HCT116 (cell line): Measurements from ENCODE around the gene RTN4RL1. TPM values are rescaled to one million over a fixed set of nuclear protein-coding genes. Genes with fewer than 3 reads are reported as not detected.

Experiments used
- ATAC-seq: fragments of 200-7000 bp; cut with Tn5 transposase; 2 replicates; pipeline ENCODE4 v1.9.1; 2020; ENCODE audit warnings: mild to moderate bottlenecking, moderate library complexity
- BruUV-seq: library from RNA; stranded (reverse); fragments of 400-500 nt; replicated peaks from 2 replicates; lab custom pipeline; 2021; lab: Mats Ljungman, UMichigan
- CTCF ChIA-PET: fragments of 300-600 bp; sonication (Branson Sonifier 250); formaldehyde crosslinking; loops from one replicate; lab custom pipeline; 2021; ENCODE audit warnings: antibody characterized with exemption; lab: Charles Lee
- POLR2A ChIA-PET: fragments of 300-600, 350-600 bp; sonication (Branson Sonifier 250); formaldehyde crosslinking; loops from one replicate; lab custom pipeline; 2021; ENCODE audit warnings: antibody characterized with exemption; lab: Charles Lee
- RAD21 ChIA-PET, 2 experiments: fragments of 300-600 bp; sonication (Branson Sonifier 250); formaldehyde crosslinking; loops; one replicate each; lab custom pipeline; 2023; ENCODE audit warnings: low total read pairs in 2 of 2; ENCODE audit not compliant: uncharacterized antibody in 2 of 2, unreplicated experiment in 2 of 2, low non-redundant PET in 1 of 2; lab: Charles Lee
- DNase-seq: peaks from one replicate; pipeline ENCODE4 v3.0.0-alpha.2; 2010; ENCODE audit warnings: low read depth, low spot score
- H2AFZ ChIP-seq: fragments of 200-600 bp; shearing (Covaris generic), sonication (generic); 2 replicates; pipeline ENCODE4 v1.6.1; 2017; ENCODE audit warnings: low read depth, mixed run types, mixed read lengths, antibody characterized with exemption, low read length; ENCODE audit not compliant: poor library complexity, severe bottlenecking
- H3K27ac ChIP-seq: 2 replicates; pipeline ENCODE4 v1.5.1; 2012; ENCODE audit warnings: low read depth, low read length
- H3K27me3 ChIP-seq: fragments of 200-600 bp; sonication (generic); 2 replicates; pipeline ENCODE4 v1.6.1; 2016; ENCODE audit warnings: mixed run types, low read length, mixed read lengths; ENCODE audit not compliant: insufficient read depth
- H3K36me3 ChIP-seq, 2 experiments: fragments of 200-500 bp in 1 of 2; fragments of 200-600 bp in 1 of 2; sonication (Bioruptor generic) in 1 of 2; sonication (generic) in 1 of 2; 2 replicates each; pipeline versions ENCODE4 v1.5.1 to v1.6.1; 2014 to 2016; ENCODE audit warnings: low read length in 2 of 2, inconsistent platforms in 1 of 2, mixed read lengths in 1 of 2, mixed run types in 1 of 2; ENCODE audit not compliant: insufficient read depth in 2 of 2, control insufficient read depth in 1 of 2
- H3K4me1 ChIP-seq, 2 experiments: fragments of 200-600 bp in 1 of 2; sonication (generic) in 1 of 2; 2 replicates each; pipeline versions ENCODE4 v1.5.1 to v1.6.1; 2012 to 2017; ENCODE audit warnings: low read length in 2 of 2, inconsistent platforms in 1 of 2, mild to moderate bottlenecking in 1 of 2, mixed read lengths in 1 of 2, mixed run types in 1 of 2, moderate library complexity in 1 of 2; ENCODE audit not compliant: insufficient read depth in 2 of 2, control insufficient read depth in 1 of 2
- H3K4me2 ChIP-seq: fragments of 200-600 bp; sonication (generic); 2 replicates; pipeline ENCODE4 v1.6.1; 2017; ENCODE audit warnings: mixed run types, low read length, mixed read lengths
- H3K4me3 ChIP-seq, 2 experiments: fragments of 200-600 bp in 1 of 2; sonication (generic) in 1 of 2; replicated peaks in 1 of 2; 2 replicates each; pipeline ENCODE4 v1.5.1; 2011 to 2016; ENCODE audit warnings: low read length in 2 of 2, control low read depth in 1 of 2, low read depth in 1 of 2, mild to moderate bottlenecking in 1 of 2, mixed read lengths in 1 of 2, mixed run types in 1 of 2
- H3K79me2 ChIP-seq: fragments of 200-600 bp; sonication (generic); 2 replicates; pipeline ENCODE4 v1.6.1; 2017; ENCODE audit warnings: mild to moderate bottlenecking, mixed run types, low read length, moderate library complexity, mixed read lengths; ENCODE audit not compliant: insufficient read depth
- H3K9ac ChIP-seq: fragments of 200-600 bp; sonication (generic); 2 replicates; pipeline ENCODE4 v1.6.1; 2016; ENCODE audit warnings: low read length, mixed read lengths
- H3K9me2 ChIP-seq: fragments of 200-600 bp; sonication (generic), shearing (Covaris generic); 2 replicates; pipeline ENCODE4 v1.6.1; 2017; ENCODE audit warnings: mixed run types, mild to moderate bottlenecking, moderate library complexity; ENCODE audit not compliant: insufficient read depth
- H3K9me3 ChIP-seq, 2 experiments: fragments of 200-500 bp in 1 of 2; fragments of 200-600 bp in 1 of 2; sonication (Bioruptor generic) in 1 of 2; sonication (generic) in 1 of 2; 2 replicates each; pipeline ENCODE4 v1.6.1; 2014 to 2017; ENCODE audit warnings: low read length in 2 of 2, mixed read lengths in 2 of 2, inconsistent platforms in 1 of 2, low read depth in 1 of 2, mild to moderate bottlenecking in 1 of 2, mixed run types in 1 of 2, moderate library complexity in 1 of 2; ENCODE audit not compliant: control insufficient read depth in 1 of 2, insufficient read depth in 1 of 2
- H4K20me1 ChIP-seq: fragments of 200-600 bp; sonication (generic), shearing (Covaris generic); 2 replicates; pipeline ENCODE4 v1.6.1; 2017; ENCODE audit warnings: mixed run types, mild to moderate bottlenecking, moderate library complexity; ENCODE audit not compliant: insufficient read depth
- CEBPB ChIP-seq: IDR thresholded peaks from 2 replicates; pipeline ENCODE4 v1.6.1; 2012; ENCODE audit warnings: low read depth
- EGR1 ChIP-seq: IDR thresholded peaks from 2 replicates; pipeline ENCODE4 v1.6.1; 2012; ENCODE audit warnings: low read depth
- EZH2phosphoT487 ChIP-seq: fragments of 200-600 bp; IDR thresholded peaks from 2 replicates; pipeline ENCODE4 v1.6.1; 2018; ENCODE audit warnings: antibody characterized with exemption, borderline replicate concordance
- FOSL1 ChIP-seq: IDR thresholded peaks from 2 replicates; pipeline ENCODE4 v1.6.1; 2012; ENCODE audit warnings: low read depth
- JUND ChIP-seq: IDR thresholded peaks from 2 replicates; pipeline ENCODE4 v1.6.1; 2012
- POLR2A ChIP-seq: IDR thresholded peaks from 2 replicates; pipeline ENCODE4 v1.7.0; 2011; ENCODE audit warnings: borderline replicate concordance; ENCODE audit not compliant: insufficient read depth, insufficient read length; ENCODE audit errors: extremely low read depth
- POLR2AphosphoS5 ChIP-seq: IDR thresholded peaks from 2 replicates; pipeline ENCODE4 v1.6.1; 2011; ENCODE audit warnings: mild to moderate bottlenecking, low read depth, low read length, moderate library complexity
- RAD21 ChIP-seq: IDR thresholded peaks from 2 replicates; pipeline ENCODE4 v1.6.1; 2012; ENCODE audit warnings: low read depth, mild to moderate bottlenecking
- SIN3A ChIP-seq: IDR thresholded peaks from 2 replicates; pipeline ENCODE4 v1.6.1; 2012; ENCODE audit warnings: low read depth
- SRF ChIP-seq: IDR thresholded peaks from 2 replicates; pipeline ENCODE4 v1.6.1; 2012; ENCODE audit warnings: low read depth
- TCF7L2 ChIP-seq: IDR thresholded peaks from 2 replicates; pipeline ENCODE4 v1.7.0; 2011; ENCODE audit warnings: borderline replicate concordance, inconsistent platforms; ENCODE audit not compliant: insufficient read depth, insufficient read length; ENCODE audit errors: extremely low read depth
- YY1 ChIP-seq: IDR thresholded peaks from 2 replicates; pipeline ENCODE4 v1.6.1; 2011; ENCODE audit warnings: low read length, low read depth, moderate library complexity, mild to moderate bottlenecking; ENCODE audit not compliant: insufficient replicate concordance; ENCODE audit errors: extremely low read depth
- ZFX ChIP-seq: fragments of 450-650 bp; IDR thresholded peaks from 2 replicates; pipeline ENCODE4 v1.6.1; 2017
- ZNF274 ChIP-seq: fragments of 200-500 bp; sonication (Bioruptor generic); IDR thresholded peaks from 2 replicates; pipeline ENCODE4 v1.6.1; 2014; ENCODE audit warnings: mild to moderate bottlenecking, low read depth, low read length, inconsistent platforms
- intact Hi-C: fragments of 100-400 bp; cut with micrococcal nuclease; formaldehyde crosslinking; loops from 2 replicates; pipeline ENCODE4 v1.10.0; 2022
- total RNA-seq: library from RNA; stranded (reverse); gene quantifications from one replicate; pipeline ENCODE4 v1.2.1, GENCODE V29; 2021; ENCODE audit not compliant: unreplicated experiment
- TF ChIP-seq, protein P1 (sequence below): IDR thresholded peaks from 2 replicates; pipeline ENCODE4 v1.6.1; 2012
- TF ChIP-seq, protein P2 (sequence below): IDR thresholded peaks from 2 replicates; pipeline ENCODE4 v1.6.1; 2011; ENCODE audit warnings: mild to moderate bottlenecking, low read length, moderate library complexity; ENCODE audit not compliant: insufficient replicate concordance; ENCODE audit errors: extremely low read depth
- TF ChIP-seq, protein P3 (sequence below): IDR thresholded peaks from 2 replicates; pipeline ENCODE4 v1.6.1; 2012

Gene RTN4RL1
- total RNA-seq, 1 experiment from 2014 or later: 3.7 TPM

GRCh38 chr17:1907909-1908698 is 117.0 kb downstream of the RTN4RL1 start:
- Histone ChIP-seq H4K20me1 (no peaks in the 10 kb centered on the region), H2AFZ (no peak overlapping the region), H3K4me3 (no peak overlapping the region), H3K4me1 (no peaks in the 10 kb centered on the region; a peak in 1 of 4 replicates), H3K9ac (no peak overlapping the region), H3K9me2 (no peaks in the 10 kb centered on the region), H3K27me3 (peaks cover 27% of the 10 kb centered on the region), H3K27ac (no peak overlapping the region), H3K79me2 (no peaks in the 10 kb centered on the region), H3K4me2 (no peak overlapping the region), H3K36me3 (no peaks in the 10 kb centered on the region), H3K9me3 (no peaks in the 10 kb centered on the region)
- ChIA-PET RAD21 (interaction anchor here (0.6 to 2.3 kb wide), 6 partner anchors 116 to 337 kb away, joined by 4 to 16 read pairs (median 6); partner anchors contain the start of gene RTN4RL1 (in 1 of the 2)), CTCF (interaction anchor here (0.8 to 2.6 kb wide), 10 partner anchors 11 to 508 kb away, joined by 3 to 76 read pairs (median 5); partner anchors contain the start of genes HIC1 and RTN4RL1), POLR2A (interaction anchor here (1.0 kb wide), 1 partner anchor 118 kb away, joined by 5 read pairs; no protein-coding TSS in a partner anchor)
- intact Hi-C loops: loop anchor here (1.0 to 2.0 kb wide), 3 partner anchors 117 to 337 kb away; partner anchors contain the start of genes DPH1 and RTN4RL1
- BruUV-seq: no TSS peak
- DNase-seq (no peak), ATAC-seq (no peak; the same call in 1 of the 2 replicates)
- TF ChIP-seq RAD21 (no peak), ZNF274 (no peak), SRF (no peak), TCF7L2 (no peak), SIN3A (no peak), JUND (no peak), ZFX (no peak)
- TF ChIP-seq, protein P1, sequence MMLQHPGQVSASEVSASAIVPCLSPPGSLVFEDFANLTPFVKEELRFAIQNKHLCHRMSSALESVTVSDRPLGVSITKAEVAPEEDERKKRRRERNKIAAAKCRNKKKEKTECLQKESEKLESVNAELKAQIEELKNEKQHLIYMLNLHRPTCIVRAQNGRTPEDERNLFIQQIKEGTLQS: no peak

GRCh38 chr17:1907216-1907631 is 117.9 kb downstream of the RTN4RL1 start:
- intact Hi-C loops: no loop called here
- Histone ChIP-seq H3K9me3 (no peaks in the 10 kb centered on the region), H3K4me1 (no peaks in the 10 kb centered on the region; a peak in 1 of 4 replicates), H3K27me3 (peaks cover 23% of the 10 kb centered on the region), H2AFZ (no peak overlapping the region), H3K9me2 (no peaks in the 10 kb centered on the region), H3K4me2 (no peak overlapping the region), H3K36me3 (no peaks in the 10 kb centered on the region), H3K79me2 (no peaks in the 10 kb centered on the region), H3K4me3 (no peak overlapping the region), H3K27ac (no peak overlapping the region), H3K9ac (no peak overlapping the region), H4K20me1 (no peaks in the 10 kb centered on the region)
- BruUV-seq: no TSS peak
- POLR2A ChIA-PET: no interaction called here
- CTCF ChIA-PET: interaction anchor here (1.0 kb wide), 1 partner anchor 338 kb away, joined by 4 read pairs; no protein-coding TSS in a partner anchor
- ATAC-seq (no peak), DNase-seq (no peak)
- RAD21 ChIA-PET: no interaction called here
- TF ChIP-seq POLR2A: no peak
- TF ChIP-seq FOSL1: no peak
- TF ChIP-seq YY1: no peak
- TF ChIP-seq EGR1: no peak
- TF ChIP-seq SIN3A: no peak
- TF ChIP-seq POLR2AphosphoS5: no peak
- TF ChIP-seq EZH2phosphoT487: no peak
- no peak for TF ChIP-seq SRF
- TF ChIP-seq, protein P2, sequence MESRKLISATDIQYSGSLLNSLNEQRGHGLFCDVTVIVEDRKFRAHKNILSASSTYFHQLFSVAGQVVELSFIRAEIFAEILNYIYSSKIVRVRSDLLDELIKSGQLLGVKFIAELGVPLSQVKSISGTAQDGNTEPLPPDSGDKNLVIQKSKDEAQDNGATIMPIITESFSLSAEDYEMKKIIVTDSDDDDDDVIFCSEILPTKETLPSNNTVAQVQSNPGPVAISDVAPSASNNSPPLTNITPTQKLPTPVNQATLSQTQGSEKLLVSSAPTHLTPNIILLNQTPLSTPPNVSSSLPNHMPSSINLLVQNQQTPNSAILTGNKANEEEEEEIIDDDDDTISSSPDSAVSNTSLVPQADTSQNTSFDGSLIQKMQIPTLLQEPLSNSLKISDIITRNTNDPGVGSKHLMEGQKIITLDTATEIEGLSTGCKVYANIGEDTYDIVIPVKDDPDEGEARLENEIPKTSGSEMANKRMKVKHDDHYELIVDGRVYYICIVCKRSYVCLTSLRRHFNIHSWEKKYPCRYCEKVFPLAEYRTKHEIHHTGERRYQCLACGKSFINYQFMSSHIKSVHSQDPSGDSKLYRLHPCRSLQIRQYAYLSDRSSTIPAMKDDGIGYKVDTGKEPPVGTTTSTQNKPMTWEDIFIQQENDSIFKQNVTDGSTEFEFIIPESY: no peak
- TF ChIP-seq, protein P3, sequence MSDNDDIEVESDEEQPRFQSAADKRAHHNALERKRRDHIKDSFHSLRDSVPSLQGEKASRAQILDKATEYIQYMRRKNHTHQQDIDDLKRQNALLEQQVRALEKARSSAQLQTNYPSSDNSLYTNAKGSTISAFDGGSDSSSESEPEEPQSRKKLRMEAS: no peak
- no peak for TF ChIP-seq CEBPB
